Peyer's patch (tissue), 4 donors: ENCODE results near the gene LIMS2. TPM values are rescaled to one million over a fixed set of nuclear protein-coding genes. Genes with fewer than 3 reads are reported as not detected.

ENCODE experiments used
- DNase-seq, 3 donors: peaks; one replicate each; pipeline ENCODE4 v3.0.0-alpha.2; 2017 to 2019
- H3K27ac ChIP-seq, 4 donors: fragments of 200-600 bp; sonication (generic); one replicate each; pipeline ENCODE4 v1.5.1; 2016 to 2019
- H3K27me3 ChIP-seq, 2 donors: fragments of 200-600 bp; sonication (generic); one replicate each; pipeline ENCODE4 v1.5.1; 2019
- H3K36me3 ChIP-seq, 3 donors: fragments of 200-600 bp; sonication (generic); one replicate each; pipeline ENCODE4 v1.5.1; 2016 to 2019
- H3K4me1 ChIP-seq, 4 donors: fragments of 200-600 bp; sonication (generic); one replicate each; pipeline ENCODE4 v1.5.1; 2016 to 2019
- H3K4me3 ChIP-seq, 4 donors: fragments of 200-600 bp; sonication (generic); 1 replicate in 3 of 4; 2 replicates in 1 of 4; pipeline ENCODE4 v1.5.1; 2016 to 2019; ENCODE audit warnings: mild to moderate bottlenecking in 1 of 4
- H3K9me3 ChIP-seq, 4 donors: fragments of 200-600 bp; sonication (generic); one replicate each; pipeline ENCODE4 v1.5.1; 2016 to 2019; ENCODE audit warnings: mild to moderate bottlenecking in 1 of 4
- POLR2A ChIP-seq, 2 donors: fragments of 450-650 bp; IDR thresholded peaks; one replicate each; pipeline ENCODE4 v1.5.1; 2017; ENCODE audit warnings: antibody characterized with exemption in 2 of 2, mild to moderate bottlenecking in 2 of 2, moderate library complexity in 2 of 2
- total RNA-seq, 4 donors: library from RNA; depleted of rRNA; stranded (reverse); fragments of >200 nt; gene quantifications; one replicate each; pipeline ENCODE4 v1.1.0, GENCODE V29; 2016
- TF ChIP-seq, protein P1 (sequence below), 6 experiments: fragments of 450-650 bp in 4 of 6; fragments of 200-600 bp in 2 of 6; sonication (generic) in 1 of 6; IDR thresholded peaks; one replicate each; pipeline ENCODE4 v1.5.1; 2017 to 2019; ENCODE audit warnings: antibody characterized with exemption in 6 of 6, mild to moderate bottlenecking in 3 of 6, moderate library complexity in 1 of 6

The LIMS2 gene
- total RNA-seq, 4 donors from 2014 or later = 7.7 to 95.7 (median 21.9) TPM

DNA sequence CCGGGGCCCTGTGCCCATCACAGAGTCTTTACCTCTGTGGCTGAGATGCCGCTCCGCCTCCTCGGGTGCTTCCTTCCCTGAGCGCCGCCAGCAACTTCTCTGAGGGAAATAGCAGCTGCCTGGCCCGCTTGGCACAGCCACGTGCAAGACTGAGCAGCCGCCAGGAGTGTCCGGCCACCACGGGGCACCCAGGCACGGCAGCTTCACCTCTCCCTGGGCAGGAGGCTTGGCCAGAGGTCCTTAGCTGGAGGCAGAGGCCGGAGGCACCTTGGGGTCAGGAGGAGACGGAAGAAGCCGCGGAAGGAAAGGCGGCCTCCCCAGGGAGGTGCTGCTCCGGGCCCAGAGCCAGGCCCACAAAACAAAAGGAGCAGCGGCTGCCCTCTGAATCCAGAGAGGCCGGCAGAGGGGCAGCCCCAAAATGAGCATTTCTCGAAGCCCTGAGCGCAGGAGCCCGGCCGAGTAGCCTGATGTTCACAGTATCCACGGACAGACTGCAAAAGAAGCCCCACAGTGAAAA, 6.0 kb upstream of the LIMS2 start:
- H3K36me3 ChIP-seq = no peaks in the 10 kb centered on the region
- H3K27ac ChIP-seq = peak overlapping the region in 1 of 4 donors; percentile 32
- no peak for DNase-seq
- H3K27me3 ChIP-seq = no peaks in the 10 kb centered on the region
- TF ChIP-seq POLR2A (IDR thresholded peaks at IDR 0.05) = no peak
- TF ChIP-seq, protein P1, sequence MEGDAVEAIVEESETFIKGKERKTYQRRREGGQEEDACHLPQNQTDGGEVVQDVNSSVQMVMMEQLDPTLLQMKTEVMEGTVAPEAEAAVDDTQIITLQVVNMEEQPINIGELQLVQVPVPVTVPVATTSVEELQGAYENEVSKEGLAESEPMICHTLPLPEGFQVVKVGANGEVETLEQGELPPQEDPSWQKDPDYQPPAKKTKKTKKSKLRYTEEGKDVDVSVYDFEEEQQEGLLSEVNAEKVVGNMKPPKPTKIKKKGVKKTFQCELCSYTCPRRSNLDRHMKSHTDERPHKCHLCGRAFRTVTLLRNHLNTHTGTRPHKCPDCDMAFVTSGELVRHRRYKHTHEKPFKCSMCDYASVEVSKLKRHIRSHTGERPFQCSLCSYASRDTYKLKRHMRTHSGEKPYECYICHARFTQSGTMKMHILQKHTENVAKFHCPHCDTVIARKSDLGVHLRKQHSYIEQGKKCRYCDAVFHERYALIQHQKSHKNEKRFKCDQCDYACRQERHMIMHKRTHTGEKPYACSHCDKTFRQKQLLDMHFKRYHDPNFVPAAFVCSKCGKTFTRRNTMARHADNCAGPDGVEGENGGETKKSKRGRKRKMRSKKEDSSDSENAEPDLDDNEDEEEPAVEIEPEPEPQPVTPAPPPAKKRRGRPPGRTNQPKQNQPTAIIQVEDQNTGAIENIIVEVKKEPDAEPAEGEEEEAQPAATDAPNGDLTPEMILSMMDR (IDR thresholded peaks at IDR 0.05) = no peak
- peak overlapping the region in 2 of 4 donors; percentile 14 to 37 for H3K4me3 ChIP-seq
- H3K4me1 ChIP-seq = peaks cover 0 to 20% (median 0%) of the 10 kb centered on the region in 4 donors
- no peaks in the 10 kb centered on the region for H3K9me3 ChIP-seq

DNA sequence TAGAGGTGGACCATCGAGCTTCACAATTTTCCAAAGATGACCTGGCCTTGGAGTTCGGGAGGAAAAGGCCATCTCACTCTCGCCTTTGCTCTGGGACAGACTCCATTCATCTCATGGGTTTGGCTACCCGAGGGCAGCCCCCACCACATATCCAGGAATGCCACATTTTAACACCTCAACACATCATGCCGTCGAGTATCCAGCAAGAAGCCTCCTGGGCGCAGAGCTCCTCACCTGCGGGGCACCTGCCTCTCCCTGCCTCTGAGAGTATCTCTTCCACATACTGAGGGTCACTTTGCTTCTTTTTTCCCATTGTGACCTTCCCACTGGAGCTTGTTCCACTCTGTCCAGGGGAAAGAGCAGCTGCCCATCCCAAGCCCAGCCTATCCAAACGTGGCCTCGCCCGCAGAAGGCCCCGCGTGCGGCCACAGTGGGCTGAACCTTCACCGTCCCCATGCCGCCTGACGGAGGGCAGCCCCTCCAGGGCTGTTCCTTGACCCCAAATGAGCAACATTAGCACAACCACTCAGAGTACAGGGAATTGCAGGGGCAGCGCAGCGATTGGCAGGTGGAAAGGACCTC, 5.5 kb upstream of the LIMS2 start:
- H3K4me3 ChIP-seq = peak overlapping the region in 1 of 4 donors; percentile 14
- H3K36me3 ChIP-seq = no peaks in the 10 kb centered on the region
- peaks cover 0 to under 1% of the 10 kb centered on the region in 2 donors for H3K27me3 ChIP-seq
- peaks cover 0 to 23% (median 0%) of the 10 kb centered on the region in 4 donors for H3K4me1 ChIP-seq
- H3K9me3 ChIP-seq = no peaks in the 10 kb centered on the region
- TF ChIP-seq POLR2A (IDR thresholded peaks at IDR 0.05) = no peak
- TF ChIP-seq, protein P1 (IDR thresholded peaks at IDR 0.05) = no peak
- peak overlapping the region in 1 of 4 donors; percentile 32 for H3K27ac ChIP-seq
- DNase-seq = no peak

DNA sequence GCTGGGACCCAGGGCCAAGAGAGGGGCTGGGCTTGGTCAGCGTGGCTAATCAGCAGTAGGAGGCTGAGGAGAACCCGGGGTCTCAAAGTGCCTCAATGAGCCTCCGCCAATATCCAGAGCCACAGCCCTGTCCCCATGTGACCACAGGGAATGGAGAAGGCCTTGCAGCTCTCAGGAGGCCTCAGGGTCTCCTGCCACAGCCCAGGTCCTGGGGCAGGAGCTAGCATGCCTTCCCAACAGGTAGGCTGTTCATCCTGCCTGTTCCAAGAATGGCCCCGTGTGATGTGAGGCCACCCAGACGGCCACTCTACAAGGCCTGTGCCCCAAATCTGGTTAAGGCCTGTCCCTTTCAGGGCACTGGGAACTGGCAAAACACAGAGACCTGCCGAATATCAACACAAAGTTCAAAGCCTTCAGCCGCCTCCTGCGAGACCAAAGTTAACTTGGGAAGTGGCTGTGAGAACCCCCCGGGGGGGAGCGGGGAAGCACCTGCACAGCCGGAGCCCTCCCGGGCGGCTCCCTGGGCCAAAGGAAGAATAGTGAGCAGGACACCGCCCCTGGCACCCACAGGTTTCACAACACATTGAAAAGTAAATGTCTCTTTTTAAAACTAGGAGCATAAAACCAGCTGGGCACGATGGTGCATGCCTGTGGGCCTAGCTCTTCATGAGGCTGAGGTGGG, 4.5 kb upstream of the LIMS2 start:
- Histone ChIP-seq H3K27ac (no peak overlapping the region), H3K4me3 (no peak overlapping the region), H3K27me3 (peaks cover 0 to 5% of the 10 kb centered on the region in 2 donors), H3K4me1 (peaks cover 0 to 30% (median 6%) of the 10 kb centered on the region in 4 donors), H3K9me3 (no peaks in the 10 kb centered on the region), H3K36me3 (no peaks in the 10 kb centered on the region)
- no peak for DNase-seq
- TF ChIP-seq POLR2A (IDR thresholded peaks at IDR 0.05) = no peak
- TF ChIP-seq, protein P1 (IDR thresholded peaks at IDR 0.05) = no peak

DNA sequence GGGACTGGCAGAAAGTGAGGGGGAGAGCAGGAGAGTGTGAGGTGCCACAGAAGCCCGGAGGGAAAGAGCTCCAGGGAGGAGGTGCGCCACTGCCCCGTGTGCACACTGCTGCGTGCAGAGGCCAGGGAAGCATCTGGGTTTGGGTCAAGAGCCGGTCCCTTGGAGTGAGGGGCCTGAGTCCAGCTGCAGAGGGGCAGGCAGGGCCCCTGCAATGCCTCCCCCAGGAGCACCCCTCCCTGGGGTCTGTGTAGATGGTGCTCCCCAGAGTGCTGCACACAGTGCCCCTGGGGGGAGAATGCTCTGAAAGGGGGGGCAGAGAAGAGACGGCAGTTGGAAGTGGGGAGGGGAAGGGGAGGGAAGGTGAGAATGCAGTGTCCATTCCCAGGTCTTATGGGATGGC, 3.7 kb upstream of the LIMS2 start:
- DNase-seq = no peak

DNA sequence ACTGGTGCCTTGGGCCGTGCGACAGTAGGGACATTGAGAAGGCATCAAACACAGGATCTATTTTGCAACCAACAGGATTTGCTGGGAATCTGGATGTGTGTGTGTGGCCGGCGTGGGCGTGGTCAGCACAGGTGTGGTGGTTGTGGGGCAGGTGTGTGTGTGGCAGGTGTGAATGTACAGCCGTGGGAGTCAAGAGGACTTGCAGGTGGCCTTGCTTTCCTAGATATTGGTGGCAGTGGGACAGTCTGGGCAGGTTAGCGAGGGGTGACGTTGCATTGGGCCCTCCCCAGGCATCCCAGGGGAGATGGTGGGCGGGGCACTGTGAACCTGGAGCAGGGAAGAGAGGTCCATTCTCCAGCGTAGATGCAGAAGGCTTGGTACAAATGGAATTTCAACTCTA, 3.2 kb upstream of the LIMS2 start:
- H3K27me3 ChIP-seq = peaks cover 0 to 5% of the 10 kb centered on the region in 2 donors
- H3K4me1 ChIP-seq = peaks cover 0 to 33% (median 10%) of the 10 kb centered on the region in 4 donors
- H3K9me3 ChIP-seq = no peaks in the 10 kb centered on the region
- no peak for TF ChIP-seq POLR2A (IDR thresholded peaks at IDR 0.05)
- TF ChIP-seq, protein P1 (IDR thresholded peaks at IDR 0.05) = no peak
- H3K36me3 ChIP-seq = no peaks in the 10 kb centered on the region
- no peak overlapping the region for H3K27ac ChIP-seq
- no peak for DNase-seq
- H3K4me3 ChIP-seq = no peak overlapping the region

More for the DNA sequence above, 3.7 kb upstream of the LIMS2 start:
- no peak overlapping the region for H3K27ac ChIP-seq
- H3K27me3 ChIP-seq = peaks cover 0 to 5% of the 10 kb centered on the region in 2 donors
- H3K9me3 ChIP-seq = no peaks in the 10 kb centered on the region
- TF ChIP-seq, protein P1 (IDR thresholded peaks at IDR 0.05) = no peak
- TF ChIP-seq POLR2A (IDR thresholded peaks at IDR 0.05) = no peak
- no peaks in the 10 kb centered on the region for H3K36me3 ChIP-seq
- H3K4me3 ChIP-seq = no peak overlapping the region
- peaks cover 0 to 33% (median 10%) of the 10 kb centered on the region in 4 donors for H3K4me1 ChIP-seq
